ENCODE data around the gene PTPN11.

GRCh38 chr12:112543751-112544150 lies 125.0 kb downstream of the PTPN11 start:
- TF ChIP-seq CTCF (IDR thresholded peaks at IDR 0.05) (no peak), POLR2A (IDR thresholded peaks at IDR 0.05) (no peak)
